Measurements from ENCODE around the gene MTREX. TPM values are rescaled to one million over a fixed set of nuclear protein-coding genes. Genes with fewer than 3 reads are reported as not detected.

Gene MTREX
- total RNA-seq, 2 experiments from 2014 or later, result 62.7 to 125 TPM

GRCh38 chr5:55413644-55414043 is 105.9 kb downstream of the MTREX start:
- H3K27ac ChIP-seq (ENCODE audit: low read depth, low read length, poor library complexity, severe bottlenecking), result no peak overlapping the region
- H4K20me1 ChIP-seq (ENCODE audit: insufficient read depth, low read length), result no peaks in the 10 kb centered on the region
- DNase-seq (ENCODE audit: low spot score), result no peak
- H2AFZ ChIP-seq (ENCODE audit: low read length), result no peak overlapping the region
- H3K9me2 ChIP-seq (ENCODE audit: insufficient read depth, low read length), result no peaks in the 10 kb centered on the region
- H3K4me2 ChIP-seq (ENCODE audit: low read length), result no peak overlapping the region
- no peak for TF ChIP-seq CTCF (conservative IDR thresholded peaks at IDR 0.05; ENCODE audit: low read length)
- TF ChIP-seq EZH2phosphoT487 (IDR thresholded peaks at IDR 0.05; ENCODE audit: borderline replicate concordance, low read depth, low read length), result no peak
- no peaks in the 10 kb centered on the region for H3K9me3 ChIP-seq (ENCODE audit: low read length)
- peaks cover 84% of the 10 kb centered on the region for H3K36me3 ChIP-seq (ENCODE audit: insufficient read depth, low read length)
- H3K4me3 ChIP-seq (ENCODE audit: low read depth, low read length, poor library complexity, severe bottlenecking), result no peak overlapping the region
- BruUV-seq (replicated peaks), result no TSS peak
- ChIA-PET POLR2A (interaction anchor here (0.5 to 0.8 kb wide), 5 partner anchors 9 to 1700 kb away, joined by 3 read pairs; no protein-coding TSS in a partner anchor), CTCF (ENCODE audit: unreplicated experiment) (no interaction called here)
- H3K79me2 ChIP-seq (ENCODE audit: insufficient read depth, low read depth, low read length), result no peaks in the 10 kb centered on the region
- H3K4me1 ChIP-seq (ENCODE audit: insufficient read depth, low read length, poor library complexity, severe bottlenecking), result no peaks in the 10 kb centered on the region
- intact Hi-C loops (cut with micrococcal nuclease; ENCODE audit: unreplicated experiment), result no loop called here

DNA sequence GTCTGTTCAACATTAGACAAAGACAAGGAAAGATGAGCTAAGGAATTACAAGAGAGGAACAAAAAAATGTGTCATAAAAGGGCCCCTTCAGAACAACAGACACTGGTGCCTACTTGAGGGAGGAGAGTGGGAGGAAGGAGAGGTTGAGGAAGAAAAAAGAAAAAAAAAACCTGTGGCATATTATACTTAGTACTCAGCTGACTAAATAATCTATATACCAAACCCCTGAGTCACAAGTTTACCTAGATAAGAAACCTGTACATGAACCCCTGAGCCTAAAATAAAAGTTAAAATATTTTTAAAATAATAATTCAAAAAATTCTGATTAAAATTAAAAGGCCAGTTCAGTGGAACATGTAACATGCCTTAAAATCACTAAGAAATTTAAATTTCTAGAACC is 107.3 kb downstream of the MTREX start:
- TF ChIP-seq EZH2phosphoT487 (IDR thresholded peaks at IDR 0.05; ENCODE audit: borderline replicate concordance, low read depth, low read length), result no peak
- TF ChIP-seq CTCF (conservative IDR thresholded peaks at IDR 0.05; ENCODE audit: low read length), result no peak
- H3K9me2 ChIP-seq (ENCODE audit: insufficient read depth, low read length), result no peaks in the 10 kb centered on the region
- peaks cover 87% of the 10 kb centered on the region for H3K36me3 ChIP-seq (ENCODE audit: insufficient read depth, low read length)
- H3K79me2 ChIP-seq (ENCODE audit: insufficient read depth, low read depth, low read length), result no peaks in the 10 kb centered on the region
- no peak for DNase-seq (ENCODE audit: low spot score)
- H3K4me3 ChIP-seq (ENCODE audit: low read depth, low read length, poor library complexity, severe bottlenecking), result no peak overlapping the region
- ChIA-PET POLR2A (no interaction called here), CTCF (ENCODE audit: unreplicated experiment) (no interaction called here)
- H2AFZ ChIP-seq (ENCODE audit: low read length), result no peak overlapping the region
- H3K27ac ChIP-seq (ENCODE audit: low read depth, low read length, poor library complexity, severe bottlenecking), result no peak overlapping the region
- no peaks in the 10 kb centered on the region for H4K20me1 ChIP-seq (ENCODE audit: insufficient read depth, low read length)
- no peaks in the 10 kb centered on the region for H3K4me1 ChIP-seq (ENCODE audit: insufficient read depth, low read length, poor library complexity, severe bottlenecking)
- H3K4me2 ChIP-seq (ENCODE audit: low read length), result no peak overlapping the region
- no TSS peak for BruUV-seq (replicated peaks)
- intact Hi-C loops (cut with micrococcal nuclease; ENCODE audit: unreplicated experiment), result no loop called here
- H3K9me3 ChIP-seq (ENCODE audit: low read length), result no peaks in the 10 kb centered on the region

DNA sequence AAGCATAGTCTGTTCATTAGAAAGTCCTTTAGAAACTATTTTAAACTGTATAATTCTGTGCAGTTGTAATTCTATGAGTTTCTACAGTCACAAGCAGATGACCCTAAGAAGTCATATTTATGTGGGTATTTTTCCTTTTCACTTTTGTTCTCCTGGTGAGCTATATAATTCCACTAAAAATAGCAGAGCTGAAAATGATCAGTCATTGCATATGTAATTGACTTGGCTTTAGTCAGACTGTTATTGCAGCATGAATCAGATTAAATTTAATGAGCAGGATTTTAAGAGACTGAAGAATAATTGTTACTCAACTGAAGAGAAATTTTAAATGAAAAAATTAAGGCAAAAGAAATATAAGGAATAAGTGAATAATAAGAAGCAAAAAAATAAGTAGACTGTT is 108.5 kb downstream of the MTREX start:
- DNase-seq (ENCODE audit: low spot score), result no peak
- no peaks in the 10 kb centered on the region for H3K4me1 ChIP-seq (ENCODE audit: insufficient read depth, low read length, poor library complexity, severe bottlenecking)
- H2AFZ ChIP-seq (ENCODE audit: low read length), result no peak overlapping the region
- no TSS peak for BruUV-seq (replicated peaks)
- no peaks in the 10 kb centered on the region for H3K79me2 ChIP-seq (ENCODE audit: insufficient read depth, low read depth, low read length)
- no peak overlapping the region for H3K27ac ChIP-seq (ENCODE audit: low read depth, low read length, poor library complexity, severe bottlenecking)
- H3K4me2 ChIP-seq (ENCODE audit: low read length), result no peak overlapping the region
- ChIA-PET CTCF (ENCODE audit: unreplicated experiment) (no interaction called here), POLR2A (interaction anchor here (0.6 to 1.5 kb wide), 3 partner anchors 13 to 106 kb away, joined by 3 read pairs; no protein-coding TSS in a partner anchor)
- H3K36me3 ChIP-seq (ENCODE audit: insufficient read depth, low read length), result peaks cover 89% of the 10 kb centered on the region
- no peaks in the 10 kb centered on the region for H3K9me3 ChIP-seq (ENCODE audit: low read length)
- H4K20me1 ChIP-seq (ENCODE audit: insufficient read depth, low read length), result no peaks in the 10 kb centered on the region
- TF ChIP-seq EZH2phosphoT487 (IDR thresholded peaks at IDR 0.05; ENCODE audit: borderline replicate concordance, low read depth, low read length), result no peak
- intact Hi-C loops (cut with micrococcal nuclease; ENCODE audit: unreplicated experiment), result no loop called here
- no peaks in the 10 kb centered on the region for H3K9me2 ChIP-seq (ENCODE audit: insufficient read depth, low read length)
- H3K4me3 ChIP-seq (ENCODE audit: low read depth, low read length, poor library complexity, severe bottlenecking), result no peak overlapping the region
